Measurements from ENCODE around the gene IL3.

- TF ChIP-seq REST (IDR thresholded peaks at IDR 0.05; ENCODE audit: insufficient replicate concordance, low read depth) (no peak), CTCF (IDR thresholded peaks at IDR 0.05; ENCODE audit: insufficient read depth, low read length) (no peak), POLR2AphosphoS5 (IDR thresholded peaks at IDR 0.05; ENCODE audit: low read depth) (no peak), SPI1 (IDR thresholded peaks at IDR 0.05; ENCODE audit: borderline replicate concordance, low read depth) (no peak)
Measured at GRCh38 chr5:132095424-132095972, 35.0 kb downstream of the IL3 start.
